GM21529 (cell line): ENCODE results near the gene MYL5.
"Not testable (repeated sequence)": the region's sequence is repeated elsewhere in the genome, so short reads cannot be mapped to it uniquely, and the experiment has no call there.

ENCODE experiments used
- ATAC-seq: cut with Tn5 transposase; IDR thresholded peaks from one replicate; pipeline ENCODE4 v1.9.1; 2021; ENCODE audit not compliant: unreplicated experiment

The MYL5 gene

DNA sequence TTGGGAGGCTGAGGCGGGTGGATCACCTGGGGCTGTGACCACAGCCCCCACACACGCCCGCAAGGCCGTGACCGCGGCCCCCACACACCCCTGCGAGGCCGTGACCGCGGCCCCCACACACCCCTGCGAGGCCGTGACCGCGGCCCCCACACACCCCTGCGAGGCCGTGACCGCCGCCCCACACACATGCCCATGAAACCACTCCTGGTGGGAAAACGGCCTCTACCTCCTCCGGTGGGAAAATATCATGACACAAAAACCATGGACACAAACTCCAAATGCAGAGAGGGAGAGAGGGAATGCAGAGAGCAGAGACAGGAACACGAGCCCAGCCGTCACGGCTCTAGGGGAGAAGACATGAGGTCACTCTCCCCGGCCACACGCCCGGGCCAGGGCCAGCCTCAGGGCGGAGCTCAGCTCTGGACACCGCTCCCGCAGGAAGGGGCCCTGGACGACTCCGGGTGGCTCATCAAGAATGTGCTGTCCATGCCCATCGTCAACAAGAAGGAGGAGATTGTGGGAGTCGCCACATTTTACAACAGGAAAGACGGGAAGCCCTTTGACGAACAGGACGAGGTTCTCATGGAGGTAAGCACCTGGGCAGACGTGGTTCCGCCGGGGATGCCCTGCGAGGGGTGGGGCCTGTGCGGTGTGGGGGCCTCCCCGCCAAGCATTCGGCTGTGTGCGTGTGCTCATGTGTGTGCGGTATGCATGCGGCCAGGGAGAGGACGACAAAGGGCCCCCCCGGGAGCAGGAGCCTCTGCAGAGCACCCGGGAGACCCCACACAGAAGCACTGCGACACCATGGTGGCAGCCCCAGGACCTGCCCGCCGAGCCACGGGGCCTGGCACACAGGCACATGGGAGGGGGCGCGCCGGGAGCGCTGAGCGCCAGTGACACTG, 17.7 kb upstream of the MYL5 start:
- ATAC-seq = no peak

DNA sequence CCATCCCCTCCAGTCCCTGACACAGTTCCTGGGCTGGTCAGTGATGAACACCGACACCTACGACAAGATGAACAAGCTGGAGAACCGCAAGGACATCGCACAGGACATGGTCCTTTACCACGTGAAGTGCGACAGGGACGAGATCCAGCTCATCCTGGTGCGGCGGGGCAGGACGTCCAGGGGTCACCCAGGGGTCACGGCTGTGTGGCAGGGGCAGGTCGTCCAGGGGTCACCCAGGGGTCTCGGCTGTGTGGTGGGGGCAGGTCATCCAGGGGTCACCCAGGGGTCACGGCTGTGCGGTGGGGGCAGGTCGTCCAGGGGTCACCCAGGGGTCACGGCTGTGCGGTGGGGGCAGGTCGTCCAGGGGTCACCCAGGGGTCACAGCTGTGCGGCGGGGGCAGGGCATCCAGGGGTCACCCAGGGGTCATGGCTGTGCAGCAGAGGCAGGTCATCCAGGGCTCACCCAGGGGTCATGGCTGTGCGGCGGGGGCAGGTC, 17.0 kb upstream of the MYL5 start:
- ATAC-seq = no peak

DNA sequence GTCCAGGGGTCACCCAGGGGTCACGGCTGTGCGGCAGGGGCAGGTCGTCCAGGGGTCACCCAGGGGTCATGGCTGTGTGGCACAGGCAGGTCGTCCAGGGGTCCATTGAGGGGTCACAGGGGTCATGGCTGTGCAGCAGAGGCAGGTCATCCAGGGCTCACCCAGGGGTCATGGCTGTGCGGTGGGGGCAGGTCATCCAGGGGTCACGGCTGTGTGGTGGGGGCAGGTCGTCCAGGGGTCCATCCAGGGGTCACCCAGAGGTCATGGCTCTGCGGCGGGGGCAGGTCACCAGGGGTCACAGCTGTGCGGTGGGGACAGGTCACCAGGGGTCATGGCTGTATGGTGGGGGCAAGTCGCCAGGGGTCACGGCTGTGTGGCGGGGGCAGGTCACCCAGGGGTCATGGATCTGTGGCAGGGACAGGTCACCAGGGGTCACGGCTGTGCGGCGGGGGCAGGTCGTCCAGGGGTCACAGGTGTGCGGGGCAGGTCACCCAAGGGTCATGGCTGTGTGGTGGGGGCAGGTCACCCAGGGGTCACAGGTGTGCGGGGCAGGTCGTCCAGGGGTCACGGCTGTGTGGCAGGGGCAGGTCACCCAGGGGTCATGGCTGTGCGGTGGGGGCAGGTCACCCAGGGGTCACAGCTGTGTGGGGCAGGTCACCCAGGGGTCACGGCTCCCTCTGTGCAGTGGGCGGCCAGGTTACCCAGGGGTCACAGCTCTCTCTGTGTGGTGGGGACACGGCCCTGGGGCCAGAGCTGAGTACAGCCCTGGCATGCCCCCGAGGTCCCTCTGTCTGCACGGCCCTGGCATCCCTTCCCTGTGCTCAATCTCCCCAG, 16.3 kb upstream of the MYL5 start:
- no peak for ATAC-seq

DNA sequence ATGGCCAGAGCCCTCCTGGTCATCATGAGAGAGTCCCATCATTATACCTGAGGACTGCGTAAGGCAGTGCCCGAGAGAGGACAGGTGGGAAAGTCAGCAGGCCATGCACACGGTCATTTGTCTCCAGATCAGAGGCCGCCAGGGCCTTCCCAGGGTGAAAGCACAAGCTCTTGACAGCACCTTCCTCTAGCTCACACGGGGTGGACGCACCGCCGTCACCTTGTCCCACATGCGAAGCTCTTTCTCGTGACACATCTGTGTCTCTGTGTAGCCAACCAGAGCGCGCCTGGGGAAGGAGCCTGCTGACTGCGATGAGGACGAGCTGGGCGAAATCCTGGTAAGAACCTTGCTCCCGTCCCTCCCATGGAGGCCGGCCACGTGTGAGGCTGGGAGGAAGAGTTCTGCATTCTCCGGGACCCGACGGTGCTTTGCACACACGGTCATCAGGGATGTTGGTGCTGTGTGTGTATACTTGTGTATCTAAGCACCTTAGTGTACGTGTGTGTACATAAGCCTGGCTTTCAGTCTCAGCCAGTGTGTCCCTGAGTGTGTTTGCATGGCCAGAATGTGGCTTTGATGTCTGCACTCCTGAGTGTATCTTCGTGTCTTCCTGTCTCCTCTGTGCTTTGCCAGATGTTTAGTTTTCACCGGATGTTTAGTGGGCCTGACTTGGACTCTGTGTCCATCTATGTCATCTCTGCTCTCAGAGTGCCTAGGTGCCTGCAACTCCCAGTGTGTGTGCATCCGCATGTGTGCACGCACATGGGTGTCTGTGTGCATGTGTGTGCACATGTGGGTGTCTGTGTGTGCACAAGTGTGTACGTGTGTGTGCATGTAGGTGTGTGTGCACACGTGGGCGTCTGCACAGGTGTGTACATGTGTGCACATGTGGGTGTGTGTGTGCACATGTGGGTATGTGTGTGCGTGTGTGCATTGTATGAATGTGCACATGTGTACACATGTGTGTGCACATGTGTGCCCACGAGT, 15.4 kb upstream of the MYL5 start:
- ATAC-seq = no peak

DNA sequence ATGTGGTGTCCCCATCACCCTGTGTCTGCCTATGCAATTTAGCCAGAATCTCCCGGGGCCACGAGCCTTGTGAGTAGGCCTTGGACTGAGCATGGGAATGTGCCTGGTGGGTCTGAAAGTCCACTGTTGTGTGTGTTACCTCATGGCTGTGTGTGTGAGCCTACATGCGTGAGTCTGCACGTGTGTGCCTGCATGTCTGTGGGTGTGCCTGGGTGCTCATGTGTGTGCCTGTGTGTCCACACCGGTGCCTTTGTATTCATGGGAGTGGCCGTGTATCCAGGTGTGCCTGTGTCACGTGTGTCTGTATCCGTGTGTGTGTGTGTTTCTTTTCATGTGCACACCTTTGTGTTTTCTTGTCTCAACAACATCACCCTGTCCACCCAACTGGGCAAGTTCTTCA, 14.5 kb upstream of the MYL5 start:
- no peak for ATAC-seq

DNA sequence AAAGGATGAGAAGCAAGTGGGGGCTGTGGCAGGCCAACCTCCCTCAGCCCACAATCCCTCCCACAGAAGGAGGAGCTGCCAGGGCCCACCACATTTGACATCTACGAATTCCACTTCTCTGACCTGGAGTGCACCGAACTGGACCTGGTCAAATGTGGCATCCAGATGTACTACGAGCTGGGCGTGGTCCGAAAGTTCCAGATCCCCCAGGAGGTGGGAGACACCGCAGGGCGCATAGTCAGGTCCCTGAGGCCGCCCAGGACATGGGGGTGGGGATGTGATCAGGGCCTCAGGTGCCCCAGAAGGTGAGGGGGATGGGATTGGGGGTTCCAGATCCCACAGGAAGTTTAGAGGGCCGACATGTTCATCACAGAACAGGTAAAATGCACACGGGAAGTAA, 13.9 kb upstream of the MYL5 start:
- no peak for ATAC-seq

DNA sequence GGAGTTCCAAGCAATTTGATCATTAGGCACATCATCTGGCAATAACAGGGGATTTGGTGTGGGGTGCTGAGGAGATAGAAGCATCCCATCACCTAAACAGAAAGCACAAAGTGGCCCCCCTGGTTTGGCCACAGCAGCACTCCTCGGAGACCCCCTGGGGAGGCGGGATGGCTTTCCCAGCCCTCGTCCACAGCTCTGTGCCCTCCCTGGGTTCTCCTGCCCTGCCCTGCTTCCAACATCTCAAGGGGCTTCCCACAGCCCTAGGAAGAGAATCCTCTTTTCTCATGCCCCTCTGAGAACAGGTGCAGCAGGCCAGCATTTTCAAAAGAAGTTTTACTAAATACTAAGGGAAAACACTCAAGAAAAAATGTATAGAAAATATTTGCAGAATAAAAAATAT, 13.1 kb upstream of the MYL5 start:
- no peak for ATAC-seq

DNA sequence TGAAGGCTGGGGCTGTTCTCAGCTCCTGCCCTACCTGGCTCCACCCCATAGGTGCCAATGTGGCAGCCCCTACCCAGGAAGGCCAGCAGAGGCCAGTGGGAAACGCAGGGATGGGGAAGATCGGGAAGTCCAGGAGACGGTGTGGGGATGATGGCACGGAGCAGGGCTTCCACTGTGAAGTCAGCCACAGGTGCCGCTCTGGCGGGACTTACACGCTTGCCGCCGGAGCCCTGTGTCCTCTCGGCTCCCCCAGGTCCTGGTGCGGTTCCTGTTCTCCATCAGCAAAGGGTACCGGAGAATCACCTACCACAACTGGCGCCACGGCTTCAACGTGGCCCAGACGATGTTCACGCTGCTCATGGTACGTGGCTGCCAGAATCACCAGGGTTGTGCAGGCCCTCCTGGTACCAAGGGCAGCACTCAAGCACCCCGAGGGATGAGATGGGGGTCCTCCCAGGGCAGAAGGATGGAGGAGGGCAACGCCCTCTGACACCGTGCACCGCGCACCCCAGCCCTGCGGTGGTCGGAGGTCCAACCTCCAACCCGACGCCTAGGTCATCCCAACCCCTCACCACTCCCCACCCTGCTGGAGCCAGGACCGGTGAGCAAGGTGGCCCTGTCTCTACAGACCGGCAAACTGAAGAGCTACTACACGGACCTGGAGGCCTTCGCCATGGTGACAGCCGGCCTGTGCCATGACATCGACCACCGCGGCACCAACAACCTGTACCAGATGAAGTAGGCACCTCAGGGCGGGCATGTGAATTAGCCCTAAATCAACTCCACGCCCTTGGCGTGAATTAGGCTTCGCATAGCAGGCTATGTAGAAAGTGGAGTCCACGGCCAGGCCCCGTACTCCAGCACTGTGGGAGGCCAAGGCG, 12.2 kb upstream of the MYL5 start:
- ATAC-seq = no peak

DNA sequence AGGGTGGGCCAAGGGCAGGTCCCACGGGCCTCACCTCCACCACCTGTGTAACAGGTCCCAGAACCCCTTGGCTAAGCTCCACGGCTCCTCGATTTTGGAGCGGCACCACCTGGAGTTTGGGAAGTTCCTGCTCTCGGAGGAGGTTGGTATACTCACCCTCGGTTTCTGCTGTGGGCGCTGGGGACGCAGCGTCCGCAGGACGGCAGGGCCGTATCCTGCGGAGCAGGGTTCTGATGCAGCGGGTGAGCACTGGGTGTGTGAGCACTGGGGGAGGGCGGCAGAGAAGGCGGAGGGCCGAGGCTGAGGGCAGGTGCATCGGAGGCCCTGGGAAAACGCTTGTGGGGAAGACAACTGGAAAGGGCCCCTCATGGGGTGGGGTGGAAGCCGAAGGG, 11.3 kb upstream of the MYL5 start:
- ATAC-seq = no peak

DNA sequence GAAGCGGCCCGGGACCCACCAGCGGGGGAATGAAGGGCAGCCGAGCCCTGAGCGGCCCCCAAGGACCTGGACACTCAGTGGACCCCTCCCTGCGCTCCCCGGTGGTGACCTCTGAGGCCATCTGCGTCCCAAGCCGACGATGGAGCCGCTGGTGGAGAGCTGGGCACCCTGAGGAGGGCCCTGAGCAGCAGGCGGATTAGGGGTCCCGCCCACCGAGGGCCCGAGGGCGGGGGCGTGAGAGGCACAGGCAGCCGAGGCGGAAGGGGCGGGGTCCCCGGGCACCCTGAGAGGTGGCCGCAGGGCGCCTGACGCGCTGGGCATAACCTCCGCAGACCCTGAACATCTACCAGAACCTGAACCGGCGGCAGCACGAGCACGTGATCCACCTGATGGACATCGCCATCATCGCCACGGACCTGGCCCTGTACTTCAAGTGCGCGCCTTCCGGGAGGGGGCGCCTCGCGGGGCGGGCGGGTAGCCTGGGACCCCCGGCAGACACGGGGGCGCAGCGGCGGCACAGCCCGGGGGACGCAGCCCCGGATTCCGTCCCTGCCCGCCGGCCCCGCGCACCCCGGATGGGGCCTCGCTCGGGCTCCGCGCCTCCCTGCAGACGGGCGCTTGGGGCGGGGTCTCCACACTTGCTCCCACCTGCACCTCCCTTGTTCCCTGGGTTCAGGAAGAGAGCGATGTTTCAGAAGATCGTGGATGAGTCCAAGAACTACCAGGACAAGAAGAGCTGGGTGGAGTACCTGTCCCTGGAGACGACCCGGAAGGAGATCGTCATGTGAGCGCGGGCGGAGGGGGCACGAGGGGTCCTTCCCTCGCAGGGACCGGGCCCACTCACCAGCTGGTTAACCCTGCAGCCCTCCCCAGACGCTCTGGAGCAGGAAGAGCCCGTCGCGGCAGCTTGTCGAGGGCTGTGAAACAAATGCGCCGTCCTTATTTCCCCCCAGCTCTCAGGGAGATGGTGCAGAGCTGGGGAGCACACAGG, 10.6 kb upstream of the MYL5 start:
- ATAC-seq = peak; percentile 60

DNA sequence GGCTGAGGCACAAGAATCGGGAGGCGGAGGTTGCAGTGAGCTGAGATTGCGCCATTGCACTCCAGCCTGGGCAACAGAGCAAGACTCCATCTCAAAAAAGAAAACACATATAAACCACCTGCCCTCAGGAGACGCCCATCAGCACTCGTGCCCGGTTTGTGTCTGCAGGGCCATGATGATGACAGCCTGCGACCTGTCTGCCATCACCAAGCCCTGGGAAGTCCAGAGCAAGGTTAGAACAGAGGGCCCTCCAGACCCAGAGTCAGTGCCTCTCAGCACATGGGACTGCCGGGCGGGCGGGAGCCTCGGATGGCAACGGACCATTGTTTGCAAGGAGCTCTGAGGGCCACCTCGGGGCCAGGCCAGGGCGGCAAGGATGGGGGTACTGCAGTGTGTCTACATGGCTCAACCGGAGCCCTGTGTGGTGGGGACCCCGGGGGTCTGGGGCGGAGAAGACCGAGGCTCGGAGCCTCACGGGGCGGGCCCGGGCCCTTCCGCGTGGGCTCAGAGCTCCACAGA, 9.6 kb upstream of the MYL5 start:
- ATAC-seq = no peak

DNA sequence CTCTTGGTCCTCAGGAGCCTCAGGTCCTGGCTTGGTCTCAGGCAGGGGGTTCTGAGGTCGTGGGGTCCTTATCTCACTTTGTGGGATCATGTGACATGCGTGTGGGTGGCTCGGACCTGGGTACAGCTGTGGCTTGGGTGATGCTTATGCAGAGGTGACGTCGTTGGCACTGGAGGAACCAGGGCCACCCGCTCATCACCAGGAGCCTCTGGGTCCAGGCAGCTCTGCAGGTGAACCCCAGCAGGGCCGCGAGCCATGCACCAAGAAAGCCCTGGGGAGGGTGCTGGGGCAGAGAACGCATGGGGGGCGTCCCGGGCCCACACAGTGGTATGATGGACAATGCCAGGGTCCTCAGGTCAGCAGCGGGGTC, 9.0 kb upstream of the MYL5 start:
- no peak for ATAC-seq

DNA sequence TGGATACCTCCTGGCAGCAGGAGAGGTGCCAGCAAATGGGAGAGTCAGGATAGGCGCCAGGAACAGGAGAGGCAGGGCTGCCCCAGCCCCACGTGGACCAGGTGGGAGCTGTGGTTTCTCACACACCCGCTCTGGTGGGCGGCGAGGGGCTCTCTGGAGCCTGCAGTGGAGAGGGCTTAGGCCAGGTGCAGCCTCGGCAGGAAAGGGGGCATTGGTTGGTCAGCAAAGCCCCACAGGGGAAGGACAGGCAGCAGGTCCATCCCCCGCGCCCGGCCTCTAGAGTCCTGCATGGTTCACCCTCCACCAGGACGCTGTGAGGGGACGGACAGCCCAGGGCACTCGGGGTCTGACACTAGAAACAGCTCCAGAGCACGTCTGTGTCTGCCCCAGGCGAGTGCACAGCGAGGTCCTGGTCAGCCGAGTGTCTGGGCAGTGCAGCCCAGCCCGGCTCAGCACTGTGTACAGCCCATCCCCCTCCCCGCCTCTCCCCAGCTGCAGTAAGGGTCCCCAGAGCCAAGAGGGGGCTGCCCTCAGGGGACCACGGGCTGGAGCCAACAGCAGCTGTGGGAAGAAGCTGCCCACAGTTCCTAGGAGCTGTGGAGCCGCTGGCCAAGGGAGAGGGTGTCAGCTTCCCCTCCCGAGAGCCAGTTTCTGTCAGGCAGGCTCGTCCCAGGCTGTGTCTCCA, 8.4 kb upstream of the MYL5 start:
- ATAC-seq = no peak

DNA sequence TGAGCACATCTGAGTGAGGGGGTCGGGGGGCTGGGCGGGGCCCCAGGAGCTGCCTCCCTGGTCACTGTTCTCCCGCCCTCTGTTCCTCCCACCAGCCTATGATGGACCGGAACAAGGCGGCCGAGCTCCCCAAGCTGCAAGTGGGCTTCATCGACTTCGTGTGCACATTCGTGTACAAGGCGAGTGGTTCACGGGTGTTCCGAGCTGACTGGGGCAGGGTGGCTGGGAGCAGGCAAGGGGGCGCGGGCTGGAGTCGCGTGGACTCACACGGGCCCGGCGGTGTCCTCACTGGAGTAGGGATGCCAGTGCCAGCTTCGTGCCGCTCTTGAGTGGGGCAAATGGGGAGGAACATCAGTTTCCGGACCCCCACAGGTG, 7.9 kb upstream of the MYL5 start:
- no peak for ATAC-seq

DNA sequence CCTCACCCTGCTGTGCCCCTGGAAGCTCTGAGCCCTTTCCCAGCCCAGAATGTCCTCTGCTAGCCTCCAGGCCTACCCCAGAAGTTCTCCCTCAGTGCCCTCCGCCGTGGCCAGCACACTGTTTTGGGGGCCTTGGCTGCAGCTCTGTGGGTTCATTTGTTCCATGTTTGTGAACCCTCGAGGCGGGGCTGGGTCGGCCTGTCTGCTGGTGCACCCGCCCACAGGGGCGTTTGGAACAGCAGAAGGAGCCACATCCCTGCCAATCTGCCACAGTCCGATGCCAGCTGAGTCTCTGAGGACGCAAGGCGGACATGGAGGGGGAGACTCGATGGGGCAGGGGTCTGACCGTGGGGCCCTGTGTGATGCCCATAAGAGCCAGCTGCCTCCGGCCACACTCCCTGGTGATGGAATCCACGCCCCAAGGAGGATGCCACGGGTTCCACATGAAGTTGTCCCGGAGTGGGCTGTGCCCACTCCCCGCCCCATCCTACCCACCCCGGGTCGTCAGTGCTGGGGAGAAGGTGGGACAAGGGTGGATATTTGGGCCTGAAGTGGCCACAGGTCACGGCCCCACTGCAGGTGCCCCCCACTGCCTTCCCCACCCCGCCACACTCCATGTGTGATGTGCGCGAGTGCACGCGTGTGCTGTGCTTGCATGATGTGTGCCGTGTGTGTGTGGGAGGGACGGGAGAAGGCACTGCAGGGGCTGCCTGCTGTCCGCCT, 7.4 kb upstream of the MYL5 start:
- ATAC-seq = no peak

DNA sequence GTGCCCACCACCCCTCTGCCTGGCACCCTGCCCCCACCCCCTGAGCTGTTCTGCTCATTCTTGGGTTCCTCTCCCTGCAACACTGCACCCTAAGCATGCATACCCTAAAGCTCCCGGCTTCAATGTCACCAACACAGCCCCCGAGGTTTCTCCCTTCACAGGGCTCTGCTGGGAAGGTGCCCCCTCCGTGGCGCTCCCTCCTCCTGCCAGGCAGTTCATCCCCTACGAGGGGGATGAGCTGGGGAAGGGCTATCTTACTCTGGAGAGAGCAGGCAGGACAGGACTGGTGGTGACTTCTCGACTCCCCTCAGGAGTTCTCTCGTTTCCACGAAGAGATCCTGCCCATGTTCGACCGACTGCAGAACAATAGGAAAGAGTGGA, 6.8 kb upstream of the MYL5 start:
- no peak for ATAC-seq

DNA sequence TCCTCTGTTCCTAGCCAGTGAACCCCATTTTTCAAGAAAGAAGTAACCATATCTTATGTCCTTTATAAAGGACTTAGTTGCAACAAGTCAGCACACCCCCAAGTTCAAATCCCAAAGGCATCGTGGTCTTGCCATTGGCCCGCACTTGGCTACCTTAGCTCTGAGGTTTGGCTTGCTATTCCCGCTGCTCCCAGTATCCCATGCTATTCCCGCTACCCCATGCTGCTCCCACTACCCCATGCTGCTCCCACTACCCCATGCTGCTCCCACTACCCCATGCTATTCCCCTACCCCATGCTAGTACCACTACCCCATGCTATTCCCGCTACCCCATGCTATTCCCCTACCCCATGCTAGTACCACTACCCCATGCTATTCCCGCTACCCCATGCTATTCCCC, 6.1 kb upstream of the MYL5 start:
- ATAC-seq = not testable (repeated sequence)
